Activated naive CD8-positive, alpha-beta T cell treated with anti-CD3 and anti-CD28 coated beads for 36 hours (primary cell): ENCODE data around the gene ZNF33B. TPM values are rescaled to one million over a fixed set of nuclear protein-coding genes. Genes with fewer than 3 reads are reported as not detected.
A peak's percentile ranks its signal among the peaks of the same experiment; 100 is the strongest.
"Not testable (repeated sequence)": the region's sequence is repeated elsewhere in the genome, so short reads cannot be mapped to it uniquely, and the experiment has no call there.

ENCODE experiments used
- DNase-seq: peaks from one replicate; pipeline ENCODE4 v3.0.0; 2021
- H3K27ac Mint-ChIP-seq: one replicate; pipeline ENCODE4 v1.8.0; 2022; ENCODE audit warnings: mild to moderate bottlenecking, moderate library complexity, mixed read lengths
- H3K27me3 Mint-ChIP-seq: one replicate; pipeline ENCODE4 v1.8.0; 2022; ENCODE audit warnings: mild to moderate bottlenecking, mixed read lengths
- H3K36me3 Mint-ChIP-seq: one replicate; pipeline ENCODE4 v1.8.0; 2021; ENCODE audit warnings: mild to moderate bottlenecking, mixed read lengths
- H3K4me1 Mint-ChIP-seq: one replicate; pipeline ENCODE4 v1.8.0; 2021; ENCODE audit warnings: mixed read lengths
- H3K4me3 Mint-ChIP-seq: one replicate; pipeline ENCODE4 v1.8.0; 2022; ENCODE audit warnings: mild to moderate bottlenecking, moderate library complexity, mixed read lengths
- H3K9me3 Mint-ChIP-seq: one replicate; pipeline ENCODE4 v1.8.0; 2022; ENCODE audit warnings: mixed read lengths
- total RNA-seq, 2 experiments: library from RNA; stranded (reverse); gene quantifications; one replicate each; pipeline ENCODE4 v1.2.3, GENCODE V29; 2021

ZNF33B gene
- total RNA-seq, 2 experiments from 2014 or later, result 7.6 to 10.3 TPM

DNA sequence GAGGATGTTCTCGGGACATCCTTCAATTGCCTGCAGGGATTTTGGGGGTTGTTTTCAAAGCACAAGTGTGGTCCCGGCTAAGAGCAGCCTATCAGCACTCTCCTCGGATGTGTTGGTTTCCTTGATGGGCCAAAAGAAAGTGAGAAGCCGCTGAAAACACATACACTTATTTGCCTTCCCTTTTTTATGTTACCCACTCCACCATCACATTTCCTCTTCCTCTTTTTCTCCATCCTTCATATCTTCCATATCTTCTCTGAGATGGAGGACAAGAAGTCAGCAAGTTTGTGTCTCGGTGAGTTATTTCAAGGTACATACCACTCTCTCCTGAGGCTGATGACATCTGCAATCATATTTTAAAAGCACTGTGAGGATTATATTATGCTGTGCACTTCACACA lies 64.0 kb downstream of the ZNF33B start:
- peaks cover 2% of the 10 kb centered on the region for H3K36me3 Mint-ChIP-seq
- no peaks in the 10 kb centered on the region for H3K4me1 Mint-ChIP-seq
- no peak overlapping the region for H3K27ac Mint-ChIP-seq
- H3K4me3 Mint-ChIP-seq, result no peak overlapping the region
- H3K9me3 Mint-ChIP-seq, result peaks cover 5% of the 10 kb centered on the region
- H3K27me3 Mint-ChIP-seq, result peaks cover 3% of the 10 kb centered on the region
- DNase-seq, result no peak

DNA sequence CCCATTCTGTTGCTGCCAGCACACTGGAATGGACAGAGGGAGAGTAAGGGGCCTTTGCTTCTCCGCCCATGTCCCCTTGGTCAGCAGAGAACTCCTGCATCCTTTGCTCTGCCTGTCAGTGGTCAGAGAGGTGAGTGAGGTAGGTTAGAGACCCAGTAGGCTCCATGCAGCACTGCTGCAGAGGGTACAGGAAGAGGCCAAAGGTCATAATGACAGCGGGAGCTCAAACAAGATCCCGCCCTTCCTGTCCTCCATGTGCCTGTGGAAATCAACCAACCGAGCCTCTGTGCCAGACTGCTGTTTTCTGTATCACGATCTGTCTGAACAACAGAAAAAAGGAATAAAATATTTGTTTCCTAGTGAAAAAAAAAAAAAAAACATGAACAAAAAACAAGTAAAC lies 81.4 kb downstream of the ZNF33B start:
- H3K9me3 Mint-ChIP-seq, result no peaks in the 10 kb centered on the region
- no peak overlapping the region for H3K27ac Mint-ChIP-seq
- peaks cover 6% of the 10 kb centered on the region for H3K36me3 Mint-ChIP-seq
- no peak for DNase-seq
- no peak overlapping the region for H3K4me3 Mint-ChIP-seq
- H3K4me1 Mint-ChIP-seq, result peaks cover 5% of the 10 kb centered on the region
- H3K27me3 Mint-ChIP-seq, result no peaks in the 10 kb centered on the region

- Mint-ChIP-seq H3K27ac (peak overlapping the region; percentile 65), H3K4me3 (peak overlapping the region; percentile 92), H3K36me3 (peaks cover 38% of the 10 kb centered on the region), H3K4me1 (peaks cover 23% of the 10 kb centered on the region)
- not testable (repeated sequence) for H3K27me3 Mint-ChIP-seq, DNase-seq, H3K9me3 Mint-ChIP-seq
These were observed 84.8 kb downstream of the ZNF33B start for GRCh38 chr10:42553576-42553975.

DNA sequence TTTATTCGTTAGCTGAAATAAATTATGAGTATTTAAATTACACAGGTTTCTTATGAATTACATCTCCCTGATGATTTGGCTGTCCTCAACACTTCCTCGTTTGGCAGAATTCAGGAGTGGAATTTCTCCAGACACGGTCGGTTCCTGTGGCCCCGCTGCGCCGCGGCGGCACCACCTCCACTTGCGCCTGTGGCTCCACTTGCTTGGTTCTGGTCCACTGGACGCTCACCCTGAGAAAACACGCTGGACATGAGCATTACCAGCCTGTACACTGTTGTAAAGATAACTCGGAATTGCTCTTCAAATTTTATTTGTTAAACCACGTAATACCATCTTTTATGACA lies 85.3 kb downstream of the ZNF33B start:
- no peak for DNase-seq
- Mint-ChIP-seq H3K9me3 (peaks cover 1% of the 10 kb centered on the region), H3K36me3 (peaks cover 43% of the 10 kb centered on the region), H3K4me3 (peak overlapping the region; percentile 92), H3K27ac (peak overlapping the region; percentile 65), H3K4me1 (peaks cover 26% of the 10 kb centered on the region), H3K27me3 (no peaks in the 10 kb centered on the region)

- H3K4me3 Mint-ChIP-seq, result peak overlapping the region; percentile 92
- peaks cover 32% of the 10 kb centered on the region for H3K4me1 Mint-ChIP-seq
- H3K36me3 Mint-ChIP-seq, result peaks cover 49% of the 10 kb centered on the region
- H3K9me3 Mint-ChIP-seq, result peaks cover 4% of the 10 kb centered on the region
- peak; percentile 91 for DNase-seq
- H3K27ac Mint-ChIP-seq, result peak overlapping the region; percentile 90
- H3K27me3 Mint-ChIP-seq, result no peaks in the 10 kb centered on the region
These were observed 85.9 kb downstream of the ZNF33B start for GRCh38 chr10:42552188-42553063.

- Mint-ChIP-seq H3K4me1 (peaks cover 35% of the 10 kb centered on the region), H3K27ac (peak overlapping the region; percentile 90), H3K27me3 (no peaks in the 10 kb centered on the region), H3K4me3 (peak overlapping the region; percentile 92), H3K9me3 (peaks cover 8% of the 10 kb centered on the region), H3K36me3 (peaks cover 56% of the 10 kb centered on the region)
- DNase-seq, result no peak
These were observed 86.7 kb downstream of the ZNF33B start for GRCh38 chr10:42551582-42552187.

- no peak for DNase-seq
- Mint-ChIP-seq H3K4me3 (no peak overlapping the region), H3K4me1 (peaks cover 38% of the 10 kb centered on the region), H3K27ac (no peak overlapping the region), H3K9me3 (peaks cover 15% of the 10 kb centered on the region), H3K36me3 (peaks cover 71% of the 10 kb centered on the region), H3K27me3 (no peaks in the 10 kb centered on the region)
These were observed 88.5 kb downstream of the ZNF33B start for GRCh38 chr10:42549851-42550250.

- no peak overlapping the region for H3K27ac Mint-ChIP-seq
- no peak overlapping the region for H3K4me3 Mint-ChIP-seq
- peaks cover 85% of the 10 kb centered on the region for H3K36me3 Mint-ChIP-seq
- DNase-seq, result no peak
- peaks cover 35% of the 10 kb centered on the region for H3K4me1 Mint-ChIP-seq
- peaks cover 21% of the 10 kb centered on the region for H3K9me3 Mint-ChIP-seq
- no peaks in the 10 kb centered on the region for H3K27me3 Mint-ChIP-seq
These were observed 90.1 kb downstream of the ZNF33B start for GRCh38 chr10:42548254-42548653.

DNA sequence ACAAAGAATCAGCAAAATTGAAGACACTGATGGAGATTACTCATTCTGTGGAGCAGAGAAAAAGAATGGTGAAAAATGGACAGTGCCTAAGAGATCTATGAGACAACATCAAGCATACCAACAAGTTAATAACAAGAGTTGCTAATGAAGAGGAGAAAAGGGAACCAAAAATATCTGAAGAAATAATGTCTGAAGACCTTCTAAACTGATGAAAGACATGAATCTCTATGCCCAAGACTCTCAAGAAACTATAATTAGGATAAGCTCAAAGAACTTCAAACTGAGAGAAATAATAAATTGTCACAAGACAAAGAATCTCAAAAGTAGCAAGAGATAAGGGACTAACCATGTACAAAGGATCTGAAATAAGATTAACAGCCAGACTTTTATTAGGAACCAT lies 93.4 kb downstream of the ZNF33B start:
- Mint-ChIP-seq H3K27ac (no peak overlapping the region), H3K36me3 (peaks cover 93% of the 10 kb centered on the region), H3K4me1 (peaks cover 18% of the 10 kb centered on the region), H3K9me3 (peaks cover 36% of the 10 kb centered on the region), H3K27me3 (no peaks in the 10 kb centered on the region), H3K4me3 (no peak overlapping the region)
- DNase-seq, result no peak

GRCh38 chr10:42543840-42544372 lies 94.5 kb downstream of the ZNF33B start:
- Mint-ChIP-seq H3K4me3 (no peak overlapping the region), H3K36me3 (peaks cover 93% of the 10 kb centered on the region), H3K9me3 (peaks cover 35% of the 10 kb centered on the region), H3K4me1 (peaks cover 15% of the 10 kb centered on the region), H3K27ac (no peak overlapping the region), H3K27me3 (no peaks in the 10 kb centered on the region)
- no peak for DNase-seq

Other genes with a start within 250 kb of the ZNF33B start
- gene BMS1, start 144.2 kb upstream of the ZNF33B start, total RNA-seq, result 10 to 100 TPM; 40.0 to 40.8 TPM